Colonic mucosa (tissue), 4 donors: ENCODE results near the gene MIF. TPM values are rescaled to one million over a fixed set of nuclear protein-coding genes. Genes with fewer than 3 reads are reported as not detected.
"Not testable (repeated sequence)": the region's sequence is repeated elsewhere in the genome, so short reads cannot be mapped to it uniquely, and the experiment has no call there.

Experiments used
- DNase-seq: peaks from one replicate; pipeline ENCODE4 v3.0.0-alpha.2; 2020
- H3K27ac ChIP-seq: fragments of 200-600 bp; one replicate; pipeline ENCODE4 v1.8.0; 2021
- H3K27me3 ChIP-seq: fragments of 200-600 bp; one replicate; pipeline ENCODE4 v1.8.0; 2021
- H3K36me3 ChIP-seq: fragments of 200-600 bp; one replicate; pipeline ENCODE4 v1.8.0; 2021
- H3K4me1 ChIP-seq: fragments of 200-600 bp; one replicate; pipeline ENCODE4 v1.8.0; 2021; ENCODE audit warnings: mild to moderate bottlenecking
- H3K4me3 ChIP-seq: fragments of 200-600 bp; one replicate; pipeline ENCODE4 v1.8.0; 2021
- H3K9ac ChIP-seq, 2 donors: one replicate each; pipeline ENCODE4 v1.7.0; 2013; ENCODE audit warnings: control low read depth in 2 of 2, low read depth in 2 of 2, low read length in 2 of 2
- H3K9me3 ChIP-seq: fragments of 200-600 bp; one replicate; pipeline ENCODE4 v1.8.0; 2021
- CTCF ChIP-seq: fragments of 200-600 bp; IDR thresholded peaks from one replicate; pipeline ENCODE4 v1.8.0; 2022; ENCODE audit warnings: antibody characterized with exemption, mild to moderate bottlenecking
- intact Hi-C: fragments of 100-400 bp; cut with DNase I; formaldehyde crosslinking; loops from one replicate; pipeline ENCODE4 v1.14.1; 2022
- total RNA-seq, 2 donors: library from RNA; stranded (reverse); fragmentation: NEBNext Ultra II Directional in 1 of 2; extraction: Animal tissue kit (Norgen Biotek cat#: 25700) in 1 of 2; gene quantifications; one replicate each; pipeline ENCODE4 v1.2.1, GENCODE V29; 2021
- donor health status: healthy.
- donor health status: DM: no; HTN: no; CAD: no.
- donor health status: DM: no; HTN: no; CAD: no.

Gene MIF
- total RNA-seq, 2 donors from 2014 or later = 621 to 869 TPM

- no peak overlapping the region for H3K27ac ChIP-seq
- H3K4me3 ChIP-seq = no peak overlapping the region
Observed at GRCh38 chr22:23896166-23896522, 2.0 kb downstream of the MIF start.

DNA sequence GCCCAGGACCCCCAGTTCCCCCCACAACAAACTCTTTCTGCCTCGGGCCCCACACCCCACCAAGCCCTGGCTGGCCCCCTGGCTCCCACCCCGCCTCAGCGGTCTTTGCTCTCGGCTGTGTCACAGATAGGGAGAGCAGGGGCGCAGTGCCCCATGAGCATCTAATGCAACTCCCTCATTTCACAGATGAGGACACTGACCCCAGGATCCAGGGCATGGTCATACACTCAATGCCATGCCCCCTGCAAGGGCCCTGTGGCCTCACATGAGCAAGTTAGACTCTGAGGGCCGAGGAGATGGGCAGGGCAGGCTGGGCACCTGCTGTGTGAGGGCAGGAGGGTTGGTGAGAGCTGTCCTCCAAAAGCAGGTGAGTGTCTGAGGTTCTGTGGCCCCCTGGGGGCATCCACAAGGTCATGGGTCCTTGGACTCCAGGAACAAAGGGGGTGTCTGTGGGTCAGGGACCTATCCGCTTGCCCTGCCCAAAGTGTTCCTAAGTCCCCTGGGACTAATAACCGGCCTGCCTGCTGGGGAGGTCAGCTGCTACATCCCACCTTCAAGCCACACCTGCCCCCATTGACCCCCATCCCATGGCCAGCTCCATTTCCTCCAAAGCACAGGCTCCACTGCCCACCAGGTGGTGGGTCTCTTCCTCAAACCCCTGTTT, 2.5 kb downstream of the MIF start:
- intact Hi-C loops = no loop called here
- Histone ChIP-seq H3K4me3 (no peak overlapping the region), H3K9ac (no peak overlapping the region), H3K27ac (no peak overlapping the region), H3K9me3 (no peaks in the 10 kb centered on the region), H3K36me3 (peaks cover 5% of the 10 kb centered on the region), H3K27me3 (no peaks in the 10 kb centered on the region), H3K4me1 (peaks cover 4% of the 10 kb centered on the region)
- no peak for TF ChIP-seq CTCF
- DNase-seq = no peak

More at GRCh38 chr22:23896166-23896522, 2.0 kb downstream of the MIF start:
- no peak overlapping the region for H3K9ac ChIP-seq
- no peak for DNase-seq
- no peaks in the 10 kb centered on the region for H3K27me3 ChIP-seq
- intact Hi-C loops = no loop called here
- TF ChIP-seq CTCF = no peak
- H3K36me3 ChIP-seq = peaks cover 5% of the 10 kb centered on the region
- H3K4me1 ChIP-seq = peaks cover 4% of the 10 kb centered on the region
- no peaks in the 10 kb centered on the region for H3K9me3 ChIP-seq

GRCh38 chr22:23897320-23897719, 3.1 kb downstream of the MIF start:
- Histone ChIP-seq H3K9me3 (no peaks in the 10 kb centered on the region), H3K4me3 (no peak overlapping the region), H3K9ac (no peak overlapping the region), H3K36me3 (peaks cover 5% of the 10 kb centered on the region), H3K27ac (no peak overlapping the region), H3K27me3 (no peaks in the 10 kb centered on the region), H3K4me1 (peaks cover 4% of the 10 kb centered on the region)
- no peak for TF ChIP-seq CTCF
- DNase-seq = no peak
- intact Hi-C loops = no loop called here

GRCh38 chr22:23898006-23898974, 4.1 kb downstream of the MIF start:
- no peaks in the 10 kb centered on the region for H3K9me3 ChIP-seq
- no peak for TF ChIP-seq CTCF
- DNase-seq = no peak
- H3K4me1 ChIP-seq = peaks cover 4% of the 10 kb centered on the region
- intact Hi-C loops = no loop called here
- peaks cover 5% of the 10 kb centered on the region for H3K36me3 ChIP-seq
- no peaks in the 10 kb centered on the region for H3K27me3 ChIP-seq
- H3K4me3 ChIP-seq = no peak overlapping the region
- no peak overlapping the region for H3K27ac ChIP-seq
- no peak overlapping the region for H3K9ac ChIP-seq

GRCh38 chr22:23899042-23899745, 5.0 kb downstream of the MIF start:
- no peaks in the 10 kb centered on the region for H3K27me3 ChIP-seq
- TF ChIP-seq CTCF = no peak
- intact Hi-C loops = no loop called here
- H3K9ac ChIP-seq = no peak overlapping the region
- H3K4me3 ChIP-seq = no peak overlapping the region
- H3K27ac ChIP-seq = no peak overlapping the region
- DNase-seq = no peak
- H3K4me1 ChIP-seq = peaks cover 4% of the 10 kb centered on the region
- no peaks in the 10 kb centered on the region for H3K9me3 ChIP-seq
- H3K36me3 ChIP-seq = peaks cover 5% of the 10 kb centered on the region

- H3K4me3 ChIP-seq, H3K9ac ChIP-seq, H3K27me3 ChIP-seq, intact Hi-C loops, H3K27ac ChIP-seq, H3K36me3 ChIP-seq, H3K9me3 ChIP-seq, H3K4me1 ChIP-seq, DNase-seq: not testable (repeated sequence)
Observed at GRCh38 chr22:23900227-23900626, 6.0 kb downstream of the MIF start.
